H9 (cell line): Measurements from ENCODE around the gene FBH1. TPM values are rescaled to one million over a fixed set of nuclear protein-coding genes. Genes with fewer than 3 reads are reported as not detected.

Source experiments
- DNase-seq: peaks from one replicate; pipeline ENCODE4 v3.0.0-alpha.2; 2017
- H2AFZ ChIP-seq: one replicate; pipeline ENCODE4 v1.6.1; 2013; ENCODE audit warnings: mild to moderate bottlenecking, low read length, control low read depth, moderate library complexity
- H2AK5ac ChIP-seq: 2 replicates; pipeline ENCODE4 v1.6.1; 2013; ENCODE audit warnings: low read length, control low read depth, mixed read lengths; ENCODE audit not compliant: insufficient read length
- H2BK120ac ChIP-seq: one replicate; pipeline ENCODE4 v1.6.1; 2013; ENCODE audit warnings: low read depth, mild to moderate bottlenecking, low read length, control low read depth, inconsistent platforms; ENCODE audit not compliant: poor library complexity, severe bottlenecking
- H2BK12ac ChIP-seq: 2 replicates; pipeline ENCODE4 v1.6.1; 2013; ENCODE audit warnings: low read length, control low read depth, mixed read lengths, low read depth; ENCODE audit not compliant: insufficient read length
- H2BK15ac ChIP-seq: 2 replicates; pipeline ENCODE4 v1.6.1; 2013; ENCODE audit warnings: low read depth, low read length, control low read depth
- H2BK20ac ChIP-seq: one replicate; pipeline ENCODE4 v1.6.1; 2013; ENCODE audit warnings: low read depth, mild to moderate bottlenecking, low read length, control low read depth, inconsistent platforms; ENCODE audit not compliant: poor library complexity, severe bottlenecking
- H2BK5ac ChIP-seq: 2 replicates; pipeline ENCODE4 v1.6.1; 2013; ENCODE audit warnings: low read length, control low read depth, mixed read lengths; ENCODE audit not compliant: insufficient read length
- H3K14ac ChIP-seq: 2 replicates; pipeline ENCODE4 v1.6.1; 2013; ENCODE audit warnings: low read length, control low read depth; ENCODE audit not compliant: insufficient read depth
- H3K18ac ChIP-seq: 2 replicates; pipeline ENCODE4 v1.6.1; 2013; ENCODE audit warnings: low read depth, mild to moderate bottlenecking, mixed read lengths, low read length, control low read depth; ENCODE audit not compliant: insufficient read length
- H3K23ac ChIP-seq: 2 replicates; pipeline ENCODE4 v1.6.1; 2013; ENCODE audit warnings: low read length, control low read depth, mixed read lengths, low read depth; ENCODE audit not compliant: insufficient read length
- H3K23me2 ChIP-seq: 2 replicates; pipeline ENCODE4 v1.6.1; 2013; ENCODE audit warnings: low read depth, mild to moderate bottlenecking, mixed read lengths, low read length, control low read depth; ENCODE audit not compliant: insufficient read length, poor library complexity, severe bottlenecking
- H3K27ac ChIP-seq: 2 replicates; pipeline ENCODE4 v1.5.1; 2013; ENCODE audit warnings: low read length, control low read depth, mixed read lengths, low read depth; ENCODE audit not compliant: insufficient read length
- H3K27me3 ChIP-seq: 2 replicates; pipeline ENCODE4 v1.6.1; 2013; ENCODE audit warnings: low read length, control low read depth, inconsistent platforms; ENCODE audit not compliant: insufficient read depth
- H3K4ac ChIP-seq: 2 replicates; pipeline ENCODE4 v1.6.1; 2013; ENCODE audit warnings: low read depth, mild to moderate bottlenecking, control low read depth, inconsistent platforms, low read length, moderate library complexity
- H3K4me1 ChIP-seq: 2 replicates; pipeline ENCODE4 v1.6.1; 2013; ENCODE audit warnings: low read length, control low read depth, inconsistent platforms; ENCODE audit not compliant: insufficient read depth
- H3K4me2 ChIP-seq: 2 replicates; pipeline ENCODE4 v1.6.1; 2013; ENCODE audit warnings: low read length, control low read depth, mixed read lengths; ENCODE audit not compliant: insufficient read length, insufficient read depth
- H3K56ac ChIP-seq: 2 replicates; pipeline ENCODE4 v1.6.1; 2013; ENCODE audit warnings: low read depth, mild to moderate bottlenecking, mixed read lengths, low read length, control low read depth; ENCODE audit not compliant: insufficient read length
- H3K79me1 ChIP-seq: 2 replicates; pipeline ENCODE4 v1.6.1; 2013; ENCODE audit warnings: low read depth, mild to moderate bottlenecking, moderate library complexity, low read length, control low read depth, inconsistent platforms; ENCODE audit not compliant: insufficient read depth, poor library complexity, severe bottlenecking
- H3K79me2 ChIP-seq: 2 replicates; pipeline ENCODE4 v1.6.1; 2013; ENCODE audit warnings: low read length, control low read depth, inconsistent platforms; ENCODE audit not compliant: insufficient read depth
- H3K9ac ChIP-seq: 2 replicates; pipeline ENCODE4 v1.6.1; 2013; ENCODE audit warnings: low read length, control low read depth, mixed read lengths; ENCODE audit not compliant: insufficient read length; ENCODE audit errors: extremely low read depth
- H3K9me3 ChIP-seq: one replicate; pipeline ENCODE4 v1.6.1; 2013; ENCODE audit warnings: low read depth, low read length, inconsistent platforms; ENCODE audit not compliant: control insufficient read depth
- H3T11ph ChIP-seq: one replicate; pipeline ENCODE4 v1.6.1; 2013; ENCODE audit warnings: mild to moderate bottlenecking, low read length, control low read depth, inconsistent platforms
- H4K20me1 ChIP-seq: one replicate; pipeline ENCODE4 v1.6.1; 2013; ENCODE audit not compliant: control insufficient read depth, insufficient read length, insufficient read depth
- H4K5ac ChIP-seq: 2 replicates; pipeline ENCODE4 v1.6.1; 2013; ENCODE audit warnings: low read depth, mild to moderate bottlenecking, mixed read lengths, low read length, control low read depth; ENCODE audit not compliant: insufficient read length
- H4K8ac ChIP-seq: replicated peaks from 2 replicates; pipeline ENCODE4 v1.6.1; 2013; ENCODE audit warnings: low read length, control low read depth, mixed read lengths, low read depth; ENCODE audit not compliant: insufficient read length
- H4K91ac ChIP-seq: 2 replicates; pipeline ENCODE4 v1.6.1; 2013; ENCODE audit warnings: low read depth, mild to moderate bottlenecking, moderate library complexity, mixed read lengths, low read length, control low read depth; ENCODE audit not compliant: insufficient read length
- H3K27ac Mint-ChIP-seq, 3 experiments: 2 replicates in 2 of 3; 3 replicates in 1 of 3; pipeline ENCODE4 v1.8.0; 2020 to 2021; ENCODE audit warnings: mixed read lengths in 3 of 3, mild to moderate bottlenecking in 1 of 3, moderate library complexity in 1 of 3
- H3K27me3 Mint-ChIP-seq: 2 replicates; pipeline ENCODE4 v1.8.0; 2021; ENCODE audit warnings: low read depth, mild to moderate bottlenecking, moderate library complexity, mixed read lengths
- H3K36me3 Mint-ChIP-seq, 3 experiments: 2 replicates in 2 of 3; 3 replicates in 1 of 3; pipeline ENCODE4 v1.8.0; 2020 to 2021; ENCODE audit warnings: low read depth in 3 of 3, mixed read lengths in 3 of 3; ENCODE audit not compliant: insufficient read depth in 1 of 3
- H3K4me1 Mint-ChIP-seq, 2 experiments: 2 replicates each; pipeline ENCODE4 v1.8.0; 2020; ENCODE audit warnings: mixed read lengths in 2 of 2
- H3K4me3 Mint-ChIP-seq, 2 experiments: 2 replicates in 1 of 2; 3 replicates in 1 of 2; pipeline ENCODE4 v1.8.0; 2020 to 2021; ENCODE audit warnings: mild to moderate bottlenecking in 2 of 2, mixed read lengths in 2 of 2, moderate library complexity in 1 of 2
- H3K9me3 Mint-ChIP-seq, 2 experiments: 2 replicates in 1 of 2; 3 replicates in 1 of 2; pipeline ENCODE4 v1.8.0; 2020; ENCODE audit warnings: mild to moderate bottlenecking in 2 of 2, mixed read lengths in 2 of 2, moderate library complexity in 1 of 2
- CTCF ChIP-seq: fragments of 200-600 bp; sonication (generic); conservative IDR thresholded peaks from 3 replicates; pipeline ENCODE4 v1.8.0; 2021; ENCODE audit warnings: antibody characterized with exemption, mild to moderate bottlenecking
- WGBS: extraction: QIAGEN DNeasy Blood & Tissue Kit; methylation state at CpG from one replicate; pipeline ENCODE4 v1.1.7; 2013; ENCODE audit warnings: missing lambda C conversion rate, low lambda C conversion rate, mixed read lengths; ENCODE audit not compliant: insufficient read length; ENCODE audit errors: extremely low coverage; 5-methylcytosine and 5-hydroxymethylcytosine counted together
- total RNA-seq: library from RNA; stranded (reverse); gene quantifications from 2 replicates; pipeline ENCODE4 v1.2.1, GENCODE V29; 2021

Gene FBH1
- total RNA-seq, 1 experiment from 2014 or later, result 52.2 TPM

- no peak overlapping the region for H4K8ac ChIP-seq
- no peak for TF ChIP-seq CTCF
- H3T11ph ChIP-seq, result no peak overlapping the region
- no peaks in the 10 kb centered on the region for H3K27me3 Mint-ChIP-seq
- H3K23me2 ChIP-seq, result no peaks in the 10 kb centered on the region
- no peak overlapping the region for H3K56ac ChIP-seq
- H2BK20ac ChIP-seq, result no peak overlapping the region
- no peak overlapping the region for H3K4me3 Mint-ChIP-seq
- no peak overlapping the region for H3K9ac ChIP-seq
- H3K4me1 Mint-ChIP-seq, result peaks cover 4 to 7% of the 10 kb centered on the region in 2 experiments
- no peak for DNase-seq
- no CpG with 5 or more reads among the region's 7 CpGs for WGBS
- no peak overlapping the region for H2AK5ac ChIP-seq
- H3K79me2 ChIP-seq, result no peaks in the 10 kb centered on the region
- no peaks in the 10 kb centered on the region for H3K79me1 ChIP-seq
- peaks cover 0 to 4% (median 0%) of the 10 kb centered on the region in 3 experiments; a peak in 4 of 7 replicates for H3K36me3 Mint-ChIP-seq
- no peak overlapping the region for H3K14ac ChIP-seq
- no peaks in the 10 kb centered on the region; the same call in 1 of the 2 replicates for H3K27me3 ChIP-seq
- no peak overlapping the region for H2AFZ ChIP-seq
- no peak overlapping the region for H3K4me2 ChIP-seq
- no peak overlapping the region for H3K18ac ChIP-seq
- H3K9me3 Mint-ChIP-seq, result no peaks in the 10 kb centered on the region
- H2BK120ac ChIP-seq, result no peak overlapping the region
- no peak overlapping the region for H2BK12ac ChIP-seq
- H2BK5ac ChIP-seq, result no peak overlapping the region
- no peak overlapping the region for H3K23ac ChIP-seq
- no peak overlapping the region for H3K27ac ChIP-seq
- no peaks in the 10 kb centered on the region for H3K4me1 ChIP-seq
- no peaks in the 10 kb centered on the region for H4K20me1 ChIP-seq
- no peak overlapping the region for H3K4ac ChIP-seq
- H4K5ac ChIP-seq, result no peak overlapping the region
- no peak overlapping the region for H4K91ac ChIP-seq
- no peak overlapping the region for H2BK15ac ChIP-seq
- H3K27ac Mint-ChIP-seq, result no peak overlapping the region
- no peaks in the 10 kb centered on the region for H3K9me3 ChIP-seq
Measured at GRCh38 chr10:5856701-5857004, 33.4 kb upstream of the FBH1 start.
